BLaER1 (cell line): ENCODE results near the gene FAM210A.

Experiments used
- H3K27ac ChIP-seq: shearing (Covaris generic); formaldehyde crosslinking; 2 replicates; pipeline ENCODE4 v1.8.1; 2022
- H3K27me3 ChIP-seq: shearing (Covaris generic); formaldehyde crosslinking; 2 replicates; pipeline ENCODE4 v1.8.1; 2022
- H3K36me3 ChIP-seq: shearing (Covaris generic); formaldehyde crosslinking; 2 replicates; pipeline ENCODE4 v1.8.1; 2022
- H3K4me1 ChIP-seq: shearing (Covaris generic); formaldehyde crosslinking; 2 replicates; pipeline ENCODE4 v1.8.1; 2022
- H3K4me2 ChIP-seq: shearing (Covaris generic); formaldehyde crosslinking; 2 replicates; pipeline ENCODE4 v1.8.1; 2022
- H3K4me3 ChIP-seq: shearing (Covaris generic); formaldehyde crosslinking; 2 replicates; pipeline ENCODE4 v1.8.1; 2022
- H3K9ac ChIP-seq: shearing (Covaris generic); formaldehyde crosslinking; 2 replicates; pipeline ENCODE4 v1.8.1; 2022
- H3K9me3 ChIP-seq: shearing (Covaris generic); formaldehyde crosslinking; 2 replicates; pipeline ENCODE4 v1.8.1; 2022
- H4K20me1 ChIP-seq: shearing (Covaris generic); formaldehyde crosslinking; 2 replicates; pipeline ENCODE4 v1.8.1; 2022
- Cebpa-rat ChIP-seq: shearing (Covaris generic); IDR thresholded peaks from 2 replicates; pipeline ENCODE4 v1.8.1; 2022

FAM210A gene

DNA sequence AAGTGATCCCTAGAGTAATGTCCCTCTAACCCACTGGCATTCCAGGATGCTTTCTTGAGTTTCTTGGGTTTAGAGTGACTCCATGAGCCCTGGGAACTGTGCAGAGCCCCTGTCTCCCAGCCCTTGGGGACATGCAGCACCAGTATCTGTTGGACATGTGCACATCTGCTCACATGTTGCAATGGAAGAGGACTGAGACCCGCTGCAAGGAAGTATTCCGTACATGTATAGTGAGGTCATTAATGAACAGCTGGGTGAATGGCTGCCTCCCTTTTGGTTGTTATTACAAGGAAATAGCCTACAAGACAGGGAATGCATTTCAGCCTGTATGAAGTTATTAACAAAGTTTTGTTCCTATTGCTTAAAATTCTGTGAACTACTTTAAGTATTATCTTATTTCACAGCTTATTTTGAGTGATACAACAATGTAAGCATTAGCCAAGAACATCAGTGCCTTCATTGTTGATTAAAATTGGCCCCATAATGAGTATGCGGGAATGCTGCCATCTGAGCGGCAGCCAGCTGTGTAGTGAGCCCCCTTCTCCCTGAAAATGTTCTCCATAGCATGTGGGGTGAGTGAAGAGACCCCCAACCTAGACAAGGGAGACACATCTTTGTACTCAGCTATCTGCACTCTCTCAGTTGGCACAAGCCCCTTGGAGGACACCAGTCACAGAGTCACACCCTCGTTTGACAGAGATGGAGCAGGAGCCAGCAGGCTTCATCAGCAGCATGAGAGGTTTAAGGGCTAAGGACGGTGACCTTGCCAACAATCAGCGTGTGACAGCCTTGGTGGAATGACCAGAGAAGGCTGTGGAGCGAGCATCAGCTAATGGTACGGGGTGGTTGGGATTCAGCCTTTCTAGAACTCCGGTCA is 87.4 kb downstream of the FAM210A start:
- H3K27me3 ChIP-seq: no peaks in the 10 kb centered on the region
- TF ChIP-seq Cebpa-rat: no peak
- peaks cover 98% of the 10 kb centered on the region for H4K20me1 ChIP-seq
- no peaks in the 10 kb centered on the region for H3K4me1 ChIP-seq
- H3K27ac ChIP-seq: no peak overlapping the region
- peaks cover 90% of the 10 kb centered on the region for H3K36me3 ChIP-seq
- no peak overlapping the region for H3K9ac ChIP-seq
- no peak overlapping the region for H3K4me3 ChIP-seq
- peaks cover 12% of the 10 kb centered on the region for H3K9me3 ChIP-seq
- no peak overlapping the region for H3K4me2 ChIP-seq

DNA sequence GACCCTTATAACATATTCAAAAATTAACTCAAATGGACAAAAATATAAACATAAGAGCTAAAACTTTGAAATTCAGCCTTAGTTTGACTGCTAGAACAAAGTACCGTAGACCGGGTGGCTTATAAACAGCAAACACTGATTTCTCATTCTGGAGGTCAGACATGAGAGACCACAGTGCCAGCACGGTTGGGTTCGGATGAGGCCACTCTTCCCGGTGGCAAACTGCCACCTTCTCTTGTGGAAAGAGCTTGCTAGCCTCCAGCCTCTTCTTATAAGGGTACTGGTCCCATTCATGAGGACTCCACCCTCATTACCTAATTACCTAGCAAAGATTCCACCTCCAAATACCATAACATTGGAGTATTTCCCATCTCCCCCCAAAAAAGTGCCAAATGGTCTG is 91.3 kb downstream of the FAM210A start:
- no peak overlapping the region for H3K9ac ChIP-seq
- peaks cover 5% of the 10 kb centered on the region for H3K4me1 ChIP-seq
- no peak overlapping the region for H3K4me2 ChIP-seq
- H4K20me1 ChIP-seq: peaks cover 93% of the 10 kb centered on the region
- TF ChIP-seq Cebpa-rat: no peak
- no peak overlapping the region for H3K27ac ChIP-seq
- no peaks in the 10 kb centered on the region for H3K27me3 ChIP-seq
- no peak overlapping the region for H3K4me3 ChIP-seq
- peaks cover 97% of the 10 kb centered on the region for H3K36me3 ChIP-seq
- peaks cover 45% of the 10 kb centered on the region for H3K9me3 ChIP-seq

DNA sequence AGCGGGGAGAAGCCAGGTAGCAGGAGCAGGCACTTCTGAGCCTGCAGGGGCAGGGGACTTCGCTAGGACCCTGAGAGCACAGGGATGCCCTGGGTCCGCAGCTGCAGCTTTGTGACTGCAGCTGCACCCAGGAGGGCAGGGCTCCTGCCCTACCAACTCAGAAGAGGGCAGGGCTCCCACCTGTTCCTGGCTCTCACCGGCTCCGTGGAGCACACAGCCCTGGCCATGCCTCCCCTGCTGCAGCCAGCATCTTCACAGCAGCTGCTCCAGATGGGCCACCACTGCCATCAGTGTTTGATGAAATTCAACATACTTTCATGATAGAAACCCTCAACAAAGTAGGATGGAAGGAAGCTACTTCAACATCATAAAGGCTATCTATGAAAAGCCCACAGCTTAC is 92.7 kb downstream of the FAM210A start:
- Histone ChIP-seq H3K36me3 (peaks cover 88% of the 10 kb centered on the region), H3K9me3 (peaks cover 36% of the 10 kb centered on the region), H3K9ac (no peak overlapping the region), H4K20me1 (peaks cover 93% of the 10 kb centered on the region), H3K4me3 (no peak overlapping the region), H3K27me3 (no peaks in the 10 kb centered on the region), H3K4me1 (peaks cover 19% of the 10 kb centered on the region), H3K4me2 (no peak overlapping the region), H3K27ac (no peak overlapping the region)
- TF ChIP-seq Cebpa-rat: no peak

DNA sequence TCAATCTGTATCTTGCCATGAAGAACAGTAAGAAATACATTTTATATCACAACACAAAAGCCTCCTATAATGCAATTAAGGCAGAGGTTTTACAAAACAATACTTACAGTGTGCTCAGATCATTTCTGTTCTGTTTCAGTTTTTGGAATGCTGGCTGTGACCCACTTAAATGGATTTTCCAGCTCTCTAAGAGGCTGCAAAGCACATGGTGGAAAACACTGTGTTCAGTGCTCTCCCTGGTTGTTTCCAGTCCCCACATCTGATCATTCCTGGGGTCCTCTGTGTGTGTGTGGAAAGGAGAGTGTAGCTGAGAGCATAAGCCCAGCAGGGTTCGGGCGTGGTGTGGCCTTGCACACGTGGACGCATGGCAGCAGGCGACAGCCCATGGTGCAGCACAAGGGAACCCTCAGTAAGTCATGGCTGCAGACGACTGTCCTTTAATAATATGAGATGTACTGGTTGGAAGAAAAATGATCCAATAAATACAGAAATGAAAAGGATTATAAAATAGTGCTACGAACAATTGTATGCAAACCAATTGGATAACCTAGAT is 95.6 kb downstream of the FAM210A start:
- no peak for TF ChIP-seq Cebpa-rat
- Histone ChIP-seq H3K36me3 (peaks cover 76% of the 10 kb centered on the region), H4K20me1 (peaks cover 93% of the 10 kb centered on the region), H3K27me3 (no peaks in the 10 kb centered on the region), H3K4me2 (no peak overlapping the region), H3K9me3 (peaks cover 34% of the 10 kb centered on the region), H3K4me1 (peaks cover 48% of the 10 kb centered on the region), H3K4me3 (no peak overlapping the region), H3K9ac (no peak overlapping the region), H3K27ac (no peak overlapping the region)

DNA sequence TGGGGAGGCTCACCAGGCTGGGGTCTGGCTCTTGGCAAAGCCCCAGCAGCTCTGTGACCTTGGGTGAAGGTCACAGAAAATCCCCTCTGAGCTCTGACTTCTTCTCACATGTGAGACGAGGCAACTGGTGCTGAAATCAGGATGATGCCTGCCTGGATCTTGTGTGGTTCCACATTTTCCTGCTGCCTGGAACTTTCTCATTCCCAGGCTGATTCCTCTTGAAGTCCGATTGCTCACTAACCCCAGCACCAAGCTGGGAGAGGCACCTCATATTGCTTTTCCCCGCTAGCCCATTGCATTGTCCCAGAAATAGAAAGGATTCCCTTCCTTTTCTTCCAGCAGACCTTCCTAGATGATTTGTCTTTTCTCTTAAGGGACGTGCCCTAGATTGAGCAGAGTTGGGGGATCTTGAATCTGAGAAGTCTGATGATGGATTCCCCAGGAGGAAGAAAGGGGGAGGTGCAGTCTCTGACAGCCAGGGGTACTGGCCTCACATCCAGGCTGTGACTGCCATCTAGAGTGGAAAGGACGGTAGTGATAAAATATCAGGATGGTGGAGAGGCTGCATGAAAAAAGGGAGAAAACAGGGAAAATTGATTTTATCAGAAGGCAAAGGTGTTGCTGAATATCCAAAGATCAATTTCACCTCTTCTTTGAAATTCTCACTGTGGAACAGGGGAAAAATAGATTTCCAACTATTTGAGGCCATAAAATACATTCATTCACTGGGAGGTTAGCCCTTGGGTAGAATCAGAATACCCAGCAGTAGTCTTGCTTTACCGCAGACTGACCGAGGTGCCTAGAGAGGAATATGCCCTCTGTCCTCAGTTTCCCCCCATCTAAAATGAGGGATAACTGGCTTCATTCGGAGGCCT is 96.3 kb downstream of the FAM210A start:
- H3K4me3 ChIP-seq: no peak overlapping the region
- H3K36me3 ChIP-seq: peaks cover 72% of the 10 kb centered on the region
- peaks cover 92% of the 10 kb centered on the region for H4K20me1 ChIP-seq
- peaks cover 54% of the 10 kb centered on the region for H3K4me1 ChIP-seq
- peaks cover 34% of the 10 kb centered on the region for H3K9me3 ChIP-seq
- H3K27ac ChIP-seq: peak overlapping the region; percentile 76
- peak overlapping the region; percentile 91 for H3K4me2 ChIP-seq
- H3K27me3 ChIP-seq: no peaks in the 10 kb centered on the region
- no peak for TF ChIP-seq Cebpa-rat
- H3K9ac ChIP-seq: peak overlapping the region; percentile 48; the same call in 1 of the 2 replicates

DNA sequence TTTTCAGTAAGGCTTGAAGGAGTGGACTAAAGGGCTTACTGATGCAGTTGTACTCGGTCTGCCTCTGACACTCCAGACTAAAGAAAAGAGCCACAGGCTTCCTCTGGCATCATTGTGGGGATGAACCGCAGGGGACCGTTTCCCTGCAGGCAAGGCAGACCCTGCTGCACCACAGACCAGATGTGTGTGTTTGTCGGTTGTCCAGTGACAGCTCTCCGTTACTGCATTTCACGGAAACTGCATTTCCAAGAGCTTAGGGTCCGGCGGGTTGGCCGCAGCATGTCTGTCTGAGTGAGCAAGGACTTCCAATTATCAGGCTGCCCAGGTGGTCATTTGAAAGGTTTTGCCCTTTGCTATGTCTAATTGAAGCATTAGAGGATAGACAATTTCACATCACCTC is 98.1 kb downstream of the FAM210A start:
- Histone ChIP-seq H3K9ac (peak overlapping the region; percentile 65), H3K27ac (peak overlapping the region; percentile 76), H3K4me1 (peaks cover 72% of the 10 kb centered on the region), H3K36me3 (peaks cover 75% of the 10 kb centered on the region), H3K4me2 (peak overlapping the region; percentile 91), H4K20me1 (peaks cover 92% of the 10 kb centered on the region), H3K4me3 (peak overlapping the region; percentile 54), H3K9me3 (peaks cover 26% of the 10 kb centered on the region), H3K27me3 (no peaks in the 10 kb centered on the region)
- no peak for TF ChIP-seq Cebpa-rat

DNA sequence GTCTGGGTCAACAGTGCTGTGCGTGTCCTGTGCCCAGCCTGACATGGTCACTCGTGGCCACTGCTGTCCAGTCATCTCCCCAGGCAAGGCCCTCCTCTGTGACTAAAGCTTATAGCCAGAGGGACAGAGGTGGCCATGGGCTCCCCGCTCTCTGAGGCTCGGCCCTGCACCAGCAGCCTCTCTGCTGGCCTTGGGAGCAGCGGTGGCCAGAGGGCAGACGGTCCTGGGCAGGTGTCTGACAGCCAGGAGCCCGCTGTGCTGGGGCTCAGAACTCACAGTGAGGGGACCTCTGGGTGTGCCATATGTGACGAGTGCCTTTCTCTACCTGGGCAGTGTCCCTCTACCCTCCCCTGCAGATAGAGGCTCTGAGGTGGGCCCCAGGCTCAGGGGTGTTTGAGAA is 98.7 kb downstream of the FAM210A start:
- H3K9me3 ChIP-seq: peaks cover 20% of the 10 kb centered on the region
- peaks cover 75% of the 10 kb centered on the region for H3K36me3 ChIP-seq
- no peaks in the 10 kb centered on the region for H3K27me3 ChIP-seq
- peak overlapping the region; percentile 54 for H3K4me3 ChIP-seq
- H3K27ac ChIP-seq: peak overlapping the region; percentile 76
- H3K4me1 ChIP-seq: peaks cover 78% of the 10 kb centered on the region
- no peak for TF ChIP-seq Cebpa-rat
- H3K4me2 ChIP-seq: peak overlapping the region; percentile 91
- peak overlapping the region; percentile 65 for H3K9ac ChIP-seq
- H4K20me1 ChIP-seq: peaks cover 92% of the 10 kb centered on the region

DNA sequence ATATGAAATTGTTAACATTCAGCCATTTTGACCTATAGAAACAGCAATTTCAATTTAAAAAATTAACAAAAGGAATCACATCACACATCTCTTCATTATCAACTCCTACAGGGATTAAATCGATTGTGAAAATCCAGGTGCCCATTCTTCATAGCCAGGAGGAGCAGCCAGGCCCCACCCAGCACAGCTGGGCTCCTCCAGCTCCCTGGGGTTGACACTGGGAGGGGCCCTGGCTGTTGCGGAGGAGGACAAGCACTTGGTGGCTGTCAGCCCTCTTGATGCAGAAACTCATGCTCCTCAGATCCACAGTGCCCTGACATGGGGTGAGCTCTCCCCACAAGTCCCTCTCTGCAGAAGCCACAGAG is 99.8 kb downstream of the FAM210A start:
- peaks cover 95% of the 10 kb centered on the region for H4K20me1 ChIP-seq
- H3K9ac ChIP-seq: peak overlapping the region; percentile 7; the same call in 1 of the 2 replicates

DNA sequence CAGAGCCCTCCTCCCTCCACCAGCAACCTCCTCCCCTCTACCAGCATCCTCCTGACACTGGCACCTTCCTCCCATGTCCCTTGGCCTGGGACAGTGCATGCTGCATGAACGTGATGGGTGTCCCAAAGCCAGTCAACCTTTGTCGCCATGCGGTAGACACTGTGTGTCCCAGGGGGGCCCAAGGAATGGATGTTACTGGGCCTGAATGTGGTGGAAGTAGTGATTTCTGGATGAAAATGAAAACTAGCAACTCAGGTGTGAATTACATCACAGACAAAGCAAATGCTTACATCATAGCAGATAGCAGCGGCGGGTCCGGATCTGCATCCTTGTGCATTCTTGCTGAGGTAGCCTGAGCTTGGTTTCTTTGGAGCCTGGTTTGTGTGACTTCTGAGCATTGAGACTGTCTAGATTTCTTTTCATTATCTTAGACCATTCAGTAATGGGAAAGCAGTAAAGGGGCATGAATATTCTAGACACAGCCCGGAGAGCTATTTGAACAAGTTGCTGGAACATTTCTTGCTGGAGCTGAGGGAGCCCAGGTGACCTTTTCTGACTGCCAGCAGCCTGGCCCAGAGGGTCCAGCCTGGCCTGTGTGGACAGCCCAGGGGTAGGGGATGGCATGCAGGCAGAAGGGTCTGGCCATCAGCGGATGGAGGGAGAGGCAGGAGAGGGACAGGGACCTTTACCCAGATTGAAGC is 100.4 kb downstream of the FAM210A start:
- H3K4me1 ChIP-seq: peaks cover 94% of the 10 kb centered on the region

More for the DNA sequence above, 99.8 kb downstream of the FAM210A start:
- no peak overlapping the region for H3K4me3 ChIP-seq
- peaks cover 75% of the 10 kb centered on the region for H3K36me3 ChIP-seq
- H3K4me2 ChIP-seq: peak overlapping the region; percentile 91
- peaks cover 89% of the 10 kb centered on the region for H3K4me1 ChIP-seq
- no peak for TF ChIP-seq Cebpa-rat
- H3K27me3 ChIP-seq: no peaks in the 10 kb centered on the region
- H3K27ac ChIP-seq: peak overlapping the region; percentile 76
- peaks cover 9% of the 10 kb centered on the region for H3K9me3 ChIP-seq

More for the DNA sequence above, 100.4 kb downstream of the FAM210A start:
- peak overlapping the region; percentile 76 for H3K27ac ChIP-seq
- peaks cover 98% of the 10 kb centered on the region for H4K20me1 ChIP-seq
- peaks cover 75% of the 10 kb centered on the region for H3K36me3 ChIP-seq
- no peak for TF ChIP-seq Cebpa-rat
- no peaks in the 10 kb centered on the region for H3K27me3 ChIP-seq
- peak overlapping the region; percentile 7; the same call in 1 of the 2 replicates for H3K9ac ChIP-seq
- peak overlapping the region; percentile 91 for H3K4me2 ChIP-seq
- H3K4me3 ChIP-seq: no peak overlapping the region
- peaks cover 3% of the 10 kb centered on the region; the same call in 1 of the 2 replicates for H3K9me3 ChIP-seq
